GM23338 (cell line): Measurements from ENCODE around the gene DYNLT4. TPM values are rescaled to one million over a fixed set of nuclear protein-coding genes. Genes with fewer than 3 reads are reported as not detected.

Source experiments
- ATAC-seq: fragments of 200-7000 bp; cut with Tn5 transposase; 3 replicates; pipeline ENCODE4 v1.9.1; 2020
- DNase-seq: peaks from one replicate; pipeline ENCODE4 v3.0.0-alpha.2; 2015; ENCODE audit warnings: low spot score
- H2AFZ ChIP-seq: fragments of 200-600 bp; sonication (generic); 2 replicates; pipeline ENCODE4 v1.8.0; 2016; ENCODE audit warnings: antibody characterized with exemption, mild to moderate bottlenecking, moderate library complexity
- H3F3A ChIP-seq: fragments of 200-600 bp; sonication (generic); replicated peaks from 2 replicates; pipeline ENCODE4 v1.8.0; 2017; ENCODE audit warnings: antibody characterized with exemption, mixed run types, low read depth
- H3K27ac ChIP-seq: fragments of 200-600 bp; sonication (generic); 2 replicates; pipeline ENCODE4 v1.6.1; 2016; ENCODE audit warnings: low read depth
- H3K27me3 ChIP-seq: fragments of 200-600 bp; sonication (generic); 2 replicates; pipeline ENCODE4 v1.8.0; 2016; ENCODE audit warnings: mild to moderate bottlenecking, mixed run types, moderate library complexity; ENCODE audit not compliant: insufficient read depth
- H3K36me3 ChIP-seq: fragments of 200-600 bp; sonication (generic); 2 replicates; pipeline ENCODE4 v1.8.0; 2016; ENCODE audit warnings: mild to moderate bottlenecking; ENCODE audit not compliant: insufficient read depth
- H3K4me1 ChIP-seq: fragments of 200-600 bp; sonication (generic); 2 replicates; pipeline ENCODE4 v1.8.0; 2016; ENCODE audit warnings: mild to moderate bottlenecking, moderate library complexity; ENCODE audit not compliant: insufficient read depth
- H3K4me2 ChIP-seq: fragments of 200-600 bp; sonication (generic); 2 replicates; pipeline ENCODE4 v1.7.1; 2017; ENCODE audit warnings: mixed run types
- H3K4me3 ChIP-seq: fragments of 200-600 bp; sonication (generic); 2 replicates; pipeline ENCODE4 v1.6.1; 2016; ENCODE audit warnings: mixed run types
- H3K79me2 ChIP-seq: fragments of 200-600 bp; sonication (generic); replicated peaks from 2 replicates; pipeline ENCODE4 v1.8.0; 2017; ENCODE audit warnings: mild to moderate bottlenecking; ENCODE audit not compliant: insufficient read depth
- H3K9me2 ChIP-seq: fragments of 200-600 bp; sonication (generic); 2 replicates; pipeline ENCODE4 v1.8.0; 2017; ENCODE audit not compliant: insufficient read depth
- H4K20me1 ChIP-seq: fragments of 200-600 bp; sonication (generic); replicated peaks from 2 replicates; pipeline ENCODE4 v1.8.0; 2017; ENCODE audit warnings: mild to moderate bottlenecking; ENCODE audit not compliant: insufficient read depth
- H3K27ac Mint-ChIP-seq: 2 replicates; pipeline ENCODE4 v1.8.0; 2020; ENCODE audit warnings: inconsistent platforms, mild to moderate bottlenecking, moderate library complexity, mixed read lengths
- H3K27me3 Mint-ChIP-seq: 3 replicates; pipeline ENCODE4 v1.8.0; 2022; ENCODE audit warnings: low read depth, mild to moderate bottlenecking, moderate library complexity, mixed read lengths, inconsistent platforms; ENCODE audit not compliant: insufficient read depth, poor library complexity
- H3K36me3 Mint-ChIP-seq: 3 replicates; pipeline ENCODE4 v1.8.0; 2021; ENCODE audit warnings: low read depth, mild to moderate bottlenecking, inconsistent platforms, moderate library complexity, mixed read lengths
- H3K4me1 Mint-ChIP-seq: 3 replicates; pipeline ENCODE4 v1.8.0; 2020; ENCODE audit warnings: mild to moderate bottlenecking, inconsistent platforms, mixed read lengths
- H3K4me3 Mint-ChIP-seq: 3 replicates; pipeline ENCODE4 v1.8.0; 2021; ENCODE audit warnings: moderate library complexity, mild to moderate bottlenecking, inconsistent platforms, mixed read lengths
- H3K9me3 Mint-ChIP-seq: 3 replicates; pipeline ENCODE4 v1.8.0; 2020; ENCODE audit warnings: moderate library complexity, mild to moderate bottlenecking, inconsistent platforms, mixed read lengths
- CREB1 ChIP-seq: fragments of 250-450 bp; sonication (Bioruptor Pico); IDR thresholded peaks from 2 replicates; pipeline ENCODE4 v1.5.0; 2020; ENCODE audit warnings: low read depth, mild to moderate bottlenecking, moderate library complexity
- EZH2 ChIP-seq: fragments of 200-600 bp; sonication (generic); IDR thresholded peaks from one replicate; pipeline ENCODE4 v1.8.0; 2017; ENCODE audit warnings: antibody characterized with exemption, mild to moderate bottlenecking, low read depth; ENCODE audit not compliant: unreplicated experiment
- EZH2phosphoT487 ChIP-seq: fragments of 200-600 bp; sonication (generic); IDR thresholded peaks from one replicate; pipeline ENCODE4 v1.8.1; 2018; ENCODE audit warnings: antibody characterized with exemption; ENCODE audit not compliant: unreplicated experiment
- JUNB ChIP-seq: IDR thresholded peaks from one replicate; pipeline ENCODE4 v1.6.1; 2016; ENCODE audit warnings: antibody characterized with exemption; ENCODE audit not compliant: unreplicated experiment
- NANOG ChIP-seq: IDR thresholded peaks from 2 replicates; pipeline ENCODE4 v1.6.1; 2016; ENCODE audit warnings: antibody characterized with exemption, borderline replicate concordance
- POLR2AphosphoS5 ChIP-seq: IDR thresholded peaks from 2 replicates; pipeline ENCODE4 v1.6.1; 2016; ENCODE audit warnings: antibody characterized with exemption, low read depth
- STAT1 ChIP-seq: IDR thresholded peaks from one replicate; pipeline ENCODE4 v1.6.1; 2016; ENCODE audit warnings: antibody characterized with exemption; ENCODE audit not compliant: unreplicated experiment
- ZNF114 ChIP-seq: fragments of 250-450 bp; sonication (Bioruptor Pico); IDR thresholded peaks from 2 replicates; pipeline ENCODE4 v1.5.0; 2020; ENCODE audit warnings: mild to moderate bottlenecking, moderate library complexity
- ZNF331 ChIP-seq: fragments of 250-450 bp; sonication (Bioruptor Pico); IDR thresholded peaks from 2 replicates; pipeline ENCODE4 v1.5.0; 2020; ENCODE audit warnings: low read depth, mild to moderate bottlenecking, moderate library complexity
- polyA plus RNA-seq: library from polyadenylated mRNA; unstranded; fragments of >200 nt; fragmentation: Nextera tagmentation; extraction: Ambion mirVana; gene quantifications from 2 replicates; pipeline ENCODE4 v1.2.1, GENCODE V29; 2016
- total RNA-seq: library from RNA; depleted of rRNA; stranded (reverse); fragments of >200 nt; shearing (Covaris generic); gene quantifications from 2 replicates; pipeline ENCODE4 v1.2.3, GENCODE V29; 2014
- TF ChIP-seq, protein P1 (sequence below): IDR thresholded peaks from one replicate; pipeline ENCODE4 v1.6.1; 2018; ENCODE audit warnings: antibody characterized with exemption; ENCODE audit not compliant: unreplicated experiment
- TF ChIP-seq, protein P2 (sequence below): IDR thresholded peaks from 2 replicates; pipeline ENCODE4 v1.6.1; 2016; ENCODE audit warnings: antibody characterized with exemption
- TF ChIP-seq, protein P3 (sequence below), 2 experiments: fragments of 200-600 bp in 1 of 2; sonication (generic) in 1 of 2; conservative IDR thresholded peaks; 2 replicates each; pipeline versions ENCODE4 v1.5.1 to v1.6.1; 2016 to 2017; ENCODE audit warnings: antibody characterized with exemption in 2 of 2, low read depth in 2 of 2, mild to moderate bottlenecking in 2 of 2, moderate library complexity in 1 of 2
- TF ChIP-seq, protein P4 (sequence below): fragments of 250-450 bp; sonication (Bioruptor Pico); IDR thresholded peaks from 2 replicates; pipeline ENCODE4 v1.5.0; 2020; ENCODE audit warnings: mild to moderate bottlenecking, moderate library complexity

Gene DYNLT4
- total and polyA plus RNA-seq, 2 experiments from 2014 or later, result 0.73 TPM; not detected in 1

DNA sequence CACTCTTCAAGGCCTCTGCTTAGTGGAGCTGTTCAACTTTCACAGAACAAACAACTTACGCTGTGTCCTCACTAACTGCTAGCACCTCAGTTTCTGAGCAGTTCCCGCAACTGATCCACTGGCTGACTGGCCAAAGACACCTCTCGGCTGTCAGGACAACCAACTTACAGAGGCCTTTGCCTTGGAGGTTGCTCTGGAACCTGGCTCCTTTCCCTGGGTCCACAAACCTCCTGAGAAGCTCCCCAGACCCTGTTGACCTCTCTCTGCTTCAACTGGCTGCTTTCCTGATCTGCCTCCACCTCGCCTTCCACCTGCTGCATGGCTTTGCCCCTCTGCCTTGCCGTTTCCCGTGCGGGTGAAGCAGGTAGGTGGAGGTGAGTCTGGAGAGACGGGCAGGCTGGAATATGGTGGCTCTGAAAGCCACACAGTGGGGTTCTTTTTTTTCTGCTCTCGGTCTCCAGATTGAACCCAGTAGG lies 14.1 kb upstream of the DYNLT4 start:
- Mint-ChIP-seq H3K4me3 (peak overlapping the region; percentile 82; the same call in 1 of the 3 replicates), H3K27me3 (peaks cover 20% of the 10 kb centered on the region), H3K36me3 (no peaks in the 10 kb centered on the region; the same call in 2 of the 3 replicates), H3K9me3 (no peaks in the 10 kb centered on the region), H3K27ac (no peak overlapping the region), H3K4me1 (peaks cover 15% of the 10 kb centered on the region)
- Histone ChIP-seq H3K4me1 (peaks cover 9% of the 10 kb centered on the region), H3K27ac (no peak overlapping the region), H3F3A (0 out of 2 replicates have a peak, but pooled peaks cover 3% of the 10 kb centered on the region), H3K9me2 (no peaks in the 10 kb centered on the region), H3K79me2 (no peaks in the 10 kb centered on the region), H3K27me3 (no peaks in the 10 kb centered on the region), H3K4me3 (no peak overlapping the region), H2AFZ (no peak overlapping the region), H3K36me3 (no peaks in the 10 kb centered on the region), H3K4me2 (no peak overlapping the region), H4K20me1 (no peaks in the 10 kb centered on the region)
- DNase-seq (no peak), ATAC-seq (no peak)
- TF ChIP-seq, protein P1, sequence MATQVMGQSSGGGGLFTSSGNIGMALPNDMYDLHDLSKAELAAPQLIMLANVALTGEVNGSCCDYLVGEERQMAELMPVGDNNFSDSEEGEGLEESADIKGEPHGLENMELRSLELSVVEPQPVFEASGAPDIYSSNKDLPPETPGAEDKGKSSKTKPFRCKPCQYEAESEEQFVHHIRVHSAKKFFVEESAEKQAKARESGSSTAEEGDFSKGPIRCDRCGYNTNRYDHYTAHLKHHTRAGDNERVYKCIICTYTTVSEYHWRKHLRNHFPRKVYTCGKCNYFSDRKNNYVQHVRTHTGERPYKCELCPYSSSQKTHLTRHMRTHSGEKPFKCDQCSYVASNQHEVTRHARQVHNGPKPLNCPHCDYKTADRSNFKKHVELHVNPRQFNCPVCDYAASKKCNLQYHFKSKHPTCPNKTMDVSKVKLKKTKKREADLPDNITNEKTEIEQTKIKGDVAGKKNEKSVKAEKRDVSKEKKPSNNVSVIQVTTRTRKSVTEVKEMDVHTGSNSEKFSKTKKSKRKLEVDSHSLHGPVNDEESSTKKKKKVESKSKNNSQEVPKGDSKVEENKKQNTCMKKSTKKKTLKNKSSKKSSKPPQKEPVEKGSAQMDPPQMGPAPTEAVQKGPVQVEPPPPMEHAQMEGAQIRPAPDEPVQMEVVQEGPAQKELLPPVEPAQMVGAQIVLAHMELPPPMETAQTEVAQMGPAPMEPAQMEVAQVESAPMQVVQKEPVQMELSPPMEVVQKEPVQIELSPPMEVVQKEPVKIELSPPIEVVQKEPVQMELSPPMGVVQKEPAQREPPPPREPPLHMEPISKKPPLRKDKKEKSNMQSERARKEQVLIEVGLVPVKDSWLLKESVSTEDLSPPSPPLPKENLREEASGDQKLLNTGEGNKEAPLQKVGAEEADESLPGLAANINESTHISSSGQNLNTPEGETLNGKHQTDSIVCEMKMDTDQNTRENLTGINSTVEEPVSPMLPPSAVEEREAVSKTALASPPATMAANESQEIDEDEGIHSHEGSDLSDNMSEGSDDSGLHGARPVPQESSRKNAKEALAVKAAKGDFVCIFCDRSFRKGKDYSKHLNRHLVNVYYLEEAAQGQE, result no peak
- TF ChIP-seq ZNF114 (no peak), EZH2 (no peak), CREB1 (CRISPR knock-in tag) (no peak), ZNF331 (no peak), STAT1 (no peak), NANOG (no peak), JUNB (no peak), POLR2AphosphoS5 (no peak), EZH2phosphoT487 (no peak)
- TF ChIP-seq, protein P2, sequence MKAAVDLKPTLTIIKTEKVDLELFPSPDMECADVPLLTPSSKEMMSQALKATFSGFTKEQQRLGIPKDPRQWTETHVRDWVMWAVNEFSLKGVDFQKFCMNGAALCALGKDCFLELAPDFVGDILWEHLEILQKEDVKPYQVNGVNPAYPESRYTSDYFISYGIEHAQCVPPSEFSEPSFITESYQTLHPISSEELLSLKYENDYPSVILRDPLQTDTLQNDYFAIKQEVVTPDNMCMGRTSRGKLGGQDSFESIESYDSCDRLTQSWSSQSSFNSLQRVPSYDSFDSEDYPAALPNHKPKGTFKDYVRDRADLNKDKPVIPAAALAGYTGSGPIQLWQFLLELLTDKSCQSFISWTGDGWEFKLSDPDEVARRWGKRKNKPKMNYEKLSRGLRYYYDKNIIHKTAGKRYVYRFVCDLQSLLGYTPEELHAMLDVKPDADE, result no peak
- TF ChIP-seq, protein P3, sequence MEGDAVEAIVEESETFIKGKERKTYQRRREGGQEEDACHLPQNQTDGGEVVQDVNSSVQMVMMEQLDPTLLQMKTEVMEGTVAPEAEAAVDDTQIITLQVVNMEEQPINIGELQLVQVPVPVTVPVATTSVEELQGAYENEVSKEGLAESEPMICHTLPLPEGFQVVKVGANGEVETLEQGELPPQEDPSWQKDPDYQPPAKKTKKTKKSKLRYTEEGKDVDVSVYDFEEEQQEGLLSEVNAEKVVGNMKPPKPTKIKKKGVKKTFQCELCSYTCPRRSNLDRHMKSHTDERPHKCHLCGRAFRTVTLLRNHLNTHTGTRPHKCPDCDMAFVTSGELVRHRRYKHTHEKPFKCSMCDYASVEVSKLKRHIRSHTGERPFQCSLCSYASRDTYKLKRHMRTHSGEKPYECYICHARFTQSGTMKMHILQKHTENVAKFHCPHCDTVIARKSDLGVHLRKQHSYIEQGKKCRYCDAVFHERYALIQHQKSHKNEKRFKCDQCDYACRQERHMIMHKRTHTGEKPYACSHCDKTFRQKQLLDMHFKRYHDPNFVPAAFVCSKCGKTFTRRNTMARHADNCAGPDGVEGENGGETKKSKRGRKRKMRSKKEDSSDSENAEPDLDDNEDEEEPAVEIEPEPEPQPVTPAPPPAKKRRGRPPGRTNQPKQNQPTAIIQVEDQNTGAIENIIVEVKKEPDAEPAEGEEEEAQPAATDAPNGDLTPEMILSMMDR (conservative IDR thresholded peaks at IDR 0.05; ENCODE audit: low read depth in 2 of 2), result no peak
- TF ChIP-seq, protein P4, sequence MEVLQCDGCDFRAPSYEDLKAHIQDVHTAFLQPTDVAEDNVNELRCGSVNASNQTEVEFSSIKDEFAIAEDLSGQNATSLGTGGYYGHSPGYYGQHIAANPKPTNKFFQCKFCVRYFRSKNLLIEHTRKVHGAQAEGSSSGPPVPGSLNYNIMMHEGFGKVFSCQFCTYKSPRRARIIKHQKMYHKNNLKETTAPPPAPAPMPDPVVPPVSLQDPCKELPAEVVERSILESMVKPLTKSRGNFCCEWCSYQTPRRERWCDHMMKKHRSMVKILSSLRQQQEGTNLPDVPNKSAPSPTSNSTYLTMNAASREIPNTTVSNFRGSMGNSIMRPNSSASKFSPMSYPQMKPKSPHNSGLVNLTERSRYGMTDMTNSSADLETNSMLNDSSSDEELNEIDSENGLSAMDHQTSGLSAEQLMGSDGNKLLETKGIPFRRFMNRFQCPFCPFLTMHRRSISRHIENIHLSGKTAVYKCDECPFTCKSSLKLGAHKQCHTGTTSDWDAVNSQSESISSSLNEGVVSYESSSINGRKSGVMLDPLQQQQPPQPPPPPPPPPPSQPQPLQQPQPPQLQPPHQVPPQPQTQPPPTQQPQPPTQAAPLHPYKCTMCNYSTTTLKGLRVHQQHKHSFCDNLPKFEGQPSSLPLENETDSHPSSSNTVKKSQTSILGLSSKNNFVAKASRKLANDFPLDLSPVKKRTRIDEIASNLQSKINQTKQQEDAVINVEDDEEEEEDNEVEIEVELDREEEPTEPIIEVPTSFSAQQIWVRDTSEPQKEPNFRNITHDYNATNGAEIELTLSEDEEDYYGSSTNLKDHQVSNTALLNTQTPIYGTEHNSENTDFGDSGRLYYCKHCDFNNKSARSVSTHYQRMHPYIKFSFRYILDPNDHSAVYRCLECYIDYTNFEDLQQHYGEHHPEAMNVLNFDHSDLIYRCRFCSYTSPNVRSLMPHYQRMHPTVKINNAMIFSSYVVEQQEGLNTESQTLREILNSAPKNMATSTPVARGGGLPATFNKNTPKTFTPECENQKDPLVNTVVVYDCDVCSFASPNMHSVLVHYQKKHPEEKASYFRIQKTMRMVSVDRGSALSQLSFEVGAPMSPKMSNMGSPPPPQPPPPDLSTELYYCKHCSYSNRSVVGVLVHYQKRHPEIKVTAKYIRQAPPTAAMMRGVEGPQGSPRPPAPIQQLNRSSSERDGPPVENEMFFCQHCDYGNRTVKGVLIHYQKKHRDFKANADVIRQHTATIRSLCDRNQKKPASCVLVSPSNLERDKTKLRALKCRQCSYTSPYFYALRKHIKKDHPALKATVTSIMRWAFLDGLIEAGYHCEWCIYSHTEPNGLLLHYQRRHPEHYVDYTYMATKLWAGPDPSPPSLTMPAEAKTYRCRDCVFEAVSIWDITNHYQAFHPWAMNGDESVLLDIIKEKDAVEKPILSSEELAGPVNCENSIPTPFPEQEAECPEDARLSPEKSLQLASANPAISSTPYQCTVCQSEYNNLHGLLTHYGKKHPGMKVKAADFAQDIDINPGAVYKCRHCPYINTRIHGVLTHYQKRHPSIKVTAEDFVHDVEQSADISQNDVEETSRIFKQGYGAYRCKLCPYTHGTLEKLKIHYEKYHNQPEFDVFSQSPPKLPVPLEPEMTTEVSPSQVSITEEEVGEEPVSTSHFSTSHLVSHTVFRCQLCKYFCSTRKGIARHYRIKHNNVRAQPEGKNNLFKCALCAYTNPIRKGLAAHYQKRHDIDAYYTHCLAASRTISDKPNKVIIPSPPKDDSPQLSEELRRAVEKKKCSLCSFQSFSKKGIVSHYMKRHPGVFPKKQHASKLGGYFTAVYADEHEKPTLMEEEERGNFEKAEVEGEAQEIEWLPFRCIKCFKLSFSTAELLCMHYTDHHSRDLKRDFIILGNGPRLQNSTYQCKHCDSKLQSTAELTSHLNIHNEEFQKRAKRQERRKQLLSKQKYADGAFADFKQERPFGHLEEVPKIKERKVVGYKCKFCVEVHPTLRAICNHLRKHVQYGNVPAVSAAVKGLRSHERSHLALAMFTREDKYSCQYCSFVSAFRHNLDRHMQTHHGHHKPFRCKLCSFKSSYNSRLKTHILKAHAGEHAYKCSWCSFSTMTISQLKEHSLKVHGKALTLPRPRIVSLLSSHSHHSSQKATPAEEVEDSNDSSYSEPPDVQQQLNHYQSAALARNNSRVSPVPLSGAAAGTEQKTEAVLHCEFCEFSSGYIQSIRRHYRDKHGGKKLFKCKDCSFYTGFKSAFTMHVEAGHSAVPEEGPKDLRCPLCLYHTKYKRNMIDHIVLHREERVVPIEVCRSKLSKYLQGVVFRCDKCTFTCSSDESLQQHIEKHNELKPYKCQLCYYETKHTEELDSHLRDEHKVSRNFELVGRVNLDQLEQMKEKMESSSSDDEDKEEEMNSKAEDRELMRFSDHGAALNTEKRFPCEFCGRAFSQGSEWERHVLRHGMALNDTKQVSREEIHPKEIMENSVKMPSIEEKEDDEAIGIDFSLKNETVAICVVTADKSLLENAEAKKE (CRISPR knock-in tag), result no peak
